ENCODE results near the gene PTGFRN. TPM values are rescaled to one million over a fixed set of nuclear protein-coding genes. Genes with fewer than 3 reads are reported as not detected.

PTGFRN gene
- total and polyA plus RNA-seq, 2 of the 13 experiments (the other 11 are each of a cell fraction or from before 2014, with no cell fraction given) = 3.3 to 11.3 TPM

- FAIRE-seq = no peak
- H4K20me1 ChIP-seq (ENCODE audit: insufficient read depth, low read length) = no peaks in the 10 kb centered on the region
- ATAC-seq = no peak
- CTCF ChIA-PET (ENCODE audit: low intra/inter-chr PET ratio, low total read pairs) = no interaction called here
- intact Hi-C loops (cut with micrococcal nuclease; ENCODE audit: unreplicated experiment) (no loop called here), in situ Hi-C loops (cut with HindIII; ENCODE audit: extremely low pct_ligation_motif_present, low pct_unique_long_range_greater_than_20kb) (no loop called here)
- H3K79me2 ChIP-seq (ENCODE audit: insufficient read depth, low read length) = no peaks in the 10 kb centered on the region
- POLR2A ChIA-PET = no interaction called here
- BruUV-seq (replicated peaks) = no TSS peak
- H3K27ac ChIP-seq (ENCODE audit: extremely low read length, insufficient read depth, low read length) = no peak overlapping the region
- H3K4me1 ChIP-seq (ENCODE audit: insufficient read depth, low read length) = no peaks in the 10 kb centered on the region
- no peaks in the 10 kb centered on the region for H3K27me3 ChIP-seq (ENCODE audit: control insufficient read depth in 1 of 2, insufficient read depth in 2 of 2, low read length in 2 of 2)
- 86% methylated on average over 29 of the region's 42 CpGs for WGBS (ENCODE audit: low lambda C conversion rate)
- no peaks in the 10 kb centered on the region; a peak in 2 of 5 replicates for H3K36me3 ChIP-seq (replicated peaks in 1 of 2; ENCODE audit: control insufficient read depth in 1 of 2, insufficient read depth in 2 of 2, low read length in 2 of 2)
- H3K9ac ChIP-seq (ENCODE audit: insufficient read depth, low read depth, low read length) = no peak overlapping the region
- DNase-seq (ENCODE audit: low spot score) = no peak
- TF ChIP-seq IRF9 (CRISPR knock-in tag; IDR thresholded peaks at IDR 0.05; ENCODE audit: borderline replicate concordance) (no peak), NR0B2 (CRISPR knock-in tag; IDR thresholded peaks at IDR 0.05) (no peak), ATF7-NPFF (CRISPR knock-in tag; IDR thresholded peaks at IDR 0.05; ENCODE audit: low read depth) (no peak), ZBTB20 (CRISPR knock-in tag; IDR thresholded peaks at IDR 0.05; ENCODE audit: borderline replicate concordance, low read depth) (no peak), NR2F1 (CRISPR knock-in tag; IDR thresholded peaks at IDR 0.05) (no peak), IRF1 (CRISPR knock-in tag; IDR thresholded peaks at IDR 0.05; ENCODE audit: low read depth) (no peak), HOXA7 (CRISPR knock-in tag; IDR thresholded peaks at IDR 0.05) (no peak), STAT5B (CRISPR knock-in tag; IDR thresholded peaks at IDR 0.05) (no peak), ZNF546 (CRISPR knock-in tag; conservative IDR thresholded peaks at IDR 0.05) (no peak), SMARCE1 (IDR thresholded peaks at IDR 0.05; ENCODE audit: borderline replicate concordance) (no peak), RBFOX2 (IDR thresholded peaks at IDR 0.05; ENCODE audit: low read depth, low read length) (no peak), ATF2 (CRISPR knock-in tag; IDR thresholded peaks at IDR 0.05) (no peak)
- no peak overlapping the region for H2AFZ ChIP-seq (ENCODE audit: low read length)
- H3K9me3 ChIP-seq (ENCODE audit: low read length) = no peaks in the 10 kb centered on the region
- H3K4me2 ChIP-seq (ENCODE audit: low read depth, low read length) = no peak overlapping the region
- H3K4me3 ChIP-seq (replicated peaks in 1 of 3; ENCODE audit: insufficient read depth in 1 of 3, low read depth in 2 of 3, low read length in 3 of 3) = no peak overlapping the region
These were observed 34.9 kb downstream of the PTGFRN start for GRCh38 chr1:116944613-116945012.

Measured in HepG2 (cell line).